ENCODE results near the gene UBASH3B.
"Not testable (repeated sequence)": the region's sequence is repeated elsewhere in the genome, so short reads cannot be mapped to it uniquely, and the experiment has no call there.

The UBASH3B gene

DNA sequence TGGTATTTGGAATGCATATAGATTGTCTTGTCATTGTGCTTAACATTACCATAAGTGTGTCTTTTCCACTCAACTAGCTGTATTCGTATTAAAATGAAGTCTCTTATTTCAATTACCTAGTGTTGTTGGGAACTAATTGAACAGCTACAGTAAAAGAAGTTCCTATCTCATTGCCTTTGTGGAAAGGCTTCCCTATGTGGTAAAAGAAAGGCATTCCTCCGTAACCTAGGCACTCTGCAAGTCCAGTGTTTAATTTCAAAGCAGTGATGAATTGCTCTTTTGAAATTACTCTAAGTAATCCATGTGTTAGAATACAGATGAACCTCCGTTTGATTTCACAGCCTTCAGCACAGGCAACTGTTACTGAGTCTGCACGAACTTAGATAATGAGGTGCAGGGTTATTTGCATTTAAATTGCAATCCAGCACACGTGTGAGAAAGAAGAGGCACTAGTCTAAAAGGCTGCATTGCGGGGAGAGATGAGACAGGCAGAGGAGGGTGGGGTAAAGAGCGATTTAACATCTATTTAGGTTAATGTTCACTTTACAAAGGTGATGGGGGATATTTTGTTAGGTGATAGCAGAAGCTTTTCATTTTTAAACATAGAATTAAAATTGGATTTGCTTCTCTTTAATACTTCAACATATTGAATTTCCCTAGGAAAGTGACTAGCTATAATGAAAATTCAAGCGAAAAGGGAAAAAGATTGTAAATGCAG lies 157.8 kb downstream of the UBASH3B start:
- DNase-seq (ENCODE audit: low spot score) = no peak

DNA sequence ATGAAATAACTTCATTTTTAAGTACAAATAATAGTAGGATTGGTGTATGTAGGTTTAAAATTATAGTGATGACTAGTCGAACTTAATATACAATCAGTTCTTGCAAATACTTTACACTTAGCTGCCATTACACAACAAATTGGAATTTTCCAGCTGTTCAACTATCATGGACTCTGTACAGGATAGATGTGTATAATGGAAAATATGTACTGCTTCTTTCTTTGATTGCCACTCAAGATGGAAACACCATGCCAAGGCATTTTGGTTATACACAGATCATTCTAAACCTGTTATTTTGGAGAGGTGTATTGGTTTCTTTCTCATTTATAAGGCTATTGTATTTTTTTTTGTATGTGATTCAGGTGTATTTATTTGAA lies 158.4 kb downstream of the UBASH3B start:
- no peak for DNase-seq (ENCODE audit: low spot score)

DNA sequence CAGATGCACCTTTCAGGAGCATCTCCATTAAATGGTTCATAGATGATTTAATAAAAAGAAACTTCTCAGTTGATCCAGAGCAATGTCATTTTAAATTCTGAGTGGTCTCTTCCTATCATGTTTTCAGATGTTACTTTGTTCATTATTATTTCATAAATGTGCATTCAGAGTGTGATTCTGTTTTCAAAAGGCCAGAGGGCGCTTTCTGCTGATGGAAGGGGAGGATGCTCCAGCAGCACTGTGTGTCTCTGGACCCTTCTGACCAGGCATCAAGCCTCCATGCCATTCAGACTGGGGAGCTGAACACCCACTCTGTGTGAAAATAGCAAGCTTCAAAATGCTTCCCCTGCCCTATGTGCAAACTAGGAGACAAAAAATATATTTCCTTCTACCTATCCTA lies 158.9 kb downstream of the UBASH3B start:
- DNase-seq (ENCODE audit: low spot score) = no peak

DNA sequence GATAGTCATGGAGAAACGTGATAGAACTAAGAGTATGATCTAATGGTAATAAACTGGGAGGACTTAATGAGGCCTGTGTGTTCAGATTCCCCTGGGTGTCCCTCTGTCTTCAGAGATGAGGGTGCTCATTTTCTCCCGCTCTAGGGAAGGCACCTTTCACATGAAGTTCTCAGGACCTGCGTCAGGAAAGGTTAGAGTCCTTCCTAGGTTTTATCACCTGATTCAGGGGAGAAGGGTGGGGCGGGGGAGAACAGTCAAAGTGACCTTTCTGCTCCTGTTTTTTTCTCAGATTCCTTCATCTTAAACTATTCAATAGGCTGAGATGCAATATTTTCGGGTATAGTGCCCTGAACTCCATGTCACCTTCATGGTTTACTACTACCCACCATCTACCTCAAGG lies 160.4 kb downstream of the UBASH3B start:
- no peak for DNase-seq (ENCODE audit: low spot score)

DNA sequence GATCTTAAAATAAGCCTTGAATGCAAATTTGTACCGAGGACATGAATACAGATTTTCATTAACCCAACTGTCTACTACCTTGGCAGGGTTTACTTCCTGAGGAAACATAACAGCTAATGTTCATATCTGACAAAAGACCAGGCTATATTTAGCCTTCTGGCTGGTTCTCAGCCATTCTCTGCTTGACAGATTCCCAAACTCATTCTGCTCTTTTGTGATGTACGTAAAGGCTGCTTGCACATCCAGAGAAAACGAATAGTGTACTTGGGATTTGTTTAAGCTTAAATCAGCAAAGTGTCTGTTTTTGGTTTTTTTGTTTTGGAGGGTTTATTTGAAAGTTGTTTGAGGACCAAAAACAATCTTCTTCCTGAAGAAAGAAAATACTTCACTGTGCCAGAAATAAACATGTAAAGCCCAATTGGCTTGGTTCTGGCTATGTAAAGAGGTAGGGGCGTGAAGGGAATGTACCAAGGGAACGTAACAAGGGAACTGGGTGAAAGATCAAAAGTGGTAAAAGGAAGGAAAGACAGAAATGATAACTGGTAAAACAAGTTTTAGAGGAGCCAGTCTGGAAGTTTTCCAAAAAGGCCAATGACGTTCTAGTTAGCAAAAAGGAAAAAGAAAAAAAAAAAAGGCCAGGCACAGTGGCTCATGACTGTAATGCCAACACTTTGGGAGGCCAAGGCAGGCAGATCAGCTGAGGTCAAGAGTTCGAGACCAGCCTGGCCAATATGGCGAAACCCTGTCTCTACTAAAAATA lies 161.4 kb downstream of the UBASH3B start:
- DNase-seq (ENCODE audit: low spot score) = no peak

DNA sequence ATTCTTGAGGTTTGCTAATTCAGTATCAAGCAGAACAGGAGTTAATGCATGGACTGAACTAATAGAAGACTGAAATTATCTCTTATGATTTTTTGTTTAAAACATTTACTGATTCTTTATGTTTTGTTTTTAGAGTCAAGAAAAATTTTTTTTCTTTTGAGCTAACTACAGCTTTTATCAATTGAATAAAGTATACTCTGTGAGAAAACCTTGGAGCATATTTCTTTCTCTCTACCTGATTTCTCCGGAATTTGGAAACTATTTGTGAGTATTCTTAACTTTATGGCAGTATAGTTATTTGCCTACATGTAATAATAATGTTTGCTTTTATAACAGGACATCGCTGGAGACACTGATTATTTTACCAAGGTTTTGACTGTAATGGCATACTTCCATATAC lies 164.6 kb downstream of the UBASH3B start:
- no peak for DNase-seq (ENCODE audit: low spot score)

DNA sequence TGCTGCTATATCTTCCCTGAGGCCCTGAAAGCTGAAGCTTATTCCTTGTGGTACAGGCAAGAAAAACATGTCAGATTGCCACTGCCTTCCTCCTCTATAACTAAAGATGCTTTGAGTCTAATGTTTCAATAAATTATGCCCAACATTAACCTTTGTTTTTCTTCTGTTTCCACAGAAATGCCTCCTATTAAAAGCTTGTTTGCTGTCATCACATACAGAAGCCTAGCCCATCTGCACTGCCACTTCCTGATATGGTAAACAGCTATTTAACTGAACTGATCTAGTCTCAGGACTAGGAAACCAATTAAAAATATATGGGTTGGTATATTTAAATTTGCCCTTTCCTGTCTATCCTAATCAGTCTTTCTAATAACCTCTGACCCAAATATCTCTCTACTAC lies 165.6 kb downstream of the UBASH3B start:
- no peak for DNase-seq (ENCODE audit: low spot score)

DNA sequence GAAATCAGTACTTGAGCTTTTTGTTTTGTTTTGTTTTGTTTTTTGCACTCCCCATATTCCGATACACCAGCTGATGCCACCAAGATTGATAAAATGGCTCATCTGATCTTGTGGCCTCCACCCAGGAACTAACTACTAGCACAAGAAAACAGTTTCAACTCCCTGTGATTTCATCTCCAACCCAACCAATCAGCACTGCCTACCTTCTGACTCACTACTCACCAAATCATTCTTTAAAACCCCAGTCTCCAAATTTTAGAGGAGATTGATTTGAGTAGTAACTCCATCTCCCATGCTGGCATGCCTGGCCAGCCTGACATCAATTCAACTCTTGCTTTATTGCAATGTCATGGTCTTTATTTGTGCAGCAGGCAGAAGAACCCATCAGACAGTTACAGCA lies 166.7 kb downstream of the UBASH3B start:
- DNase-seq (ENCODE audit: low spot score) = no peak

DNA sequence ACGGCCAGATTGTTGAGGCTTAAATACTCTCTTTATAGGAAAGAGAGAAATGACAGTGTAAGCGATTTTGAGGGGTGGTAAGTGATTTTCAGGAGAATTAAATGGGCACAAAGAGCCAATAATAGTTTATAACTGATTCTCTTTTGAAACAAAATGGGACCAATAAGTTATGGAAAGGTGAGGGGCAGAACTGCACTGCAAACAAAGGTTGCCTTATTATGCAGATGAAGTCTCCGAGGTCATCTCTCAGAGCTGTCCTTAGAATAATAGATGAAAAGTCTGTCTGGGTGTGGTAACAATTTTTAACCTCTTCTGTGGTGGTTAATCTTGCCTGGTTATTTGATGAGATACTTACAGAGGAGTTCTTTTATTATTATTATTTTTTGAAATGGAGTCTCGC lies 168.0 kb downstream of the UBASH3B start:
- no peak for DNase-seq (ENCODE audit: low spot score)

DNA sequence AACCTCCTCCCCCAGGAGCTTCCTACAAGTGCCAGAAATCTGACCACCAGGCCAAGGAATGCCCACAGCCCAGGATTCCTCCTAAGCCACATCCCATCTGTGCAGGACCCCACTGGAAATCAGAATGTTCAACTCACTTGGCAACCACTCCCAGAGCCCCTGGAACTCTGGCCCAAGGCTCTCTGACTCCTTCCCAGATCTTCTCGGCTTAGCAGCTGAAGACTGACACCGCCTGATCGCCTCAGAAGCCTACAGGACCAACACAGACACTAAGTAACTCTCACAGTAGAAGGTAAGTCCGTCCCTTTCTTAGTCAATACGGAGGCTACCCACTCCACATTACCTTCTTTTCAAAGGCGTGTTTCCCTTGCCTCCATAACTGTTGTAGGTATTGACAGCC lies 173.8 kb downstream of the UBASH3B start:
- DNase-seq (ENCODE audit: low spot score) = not testable (repeated sequence)

DNA sequence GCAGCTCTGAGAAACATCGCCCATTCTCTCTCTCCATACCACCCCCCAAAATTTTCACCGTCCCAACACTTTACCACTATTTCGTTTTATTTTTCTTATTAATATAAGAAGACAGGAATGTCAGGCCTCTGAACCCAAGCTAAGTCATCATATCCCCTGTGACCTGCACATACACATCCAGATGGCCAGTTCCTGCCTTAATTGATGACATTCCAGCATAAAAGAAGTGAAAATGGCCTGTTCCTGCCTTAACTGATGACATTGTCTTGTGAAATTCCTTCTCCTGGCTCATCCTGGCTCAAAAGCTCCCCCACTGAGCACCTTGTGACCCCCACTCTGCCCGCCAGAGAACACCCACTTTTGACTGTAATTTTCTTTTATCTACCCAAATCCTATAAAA lies 176.8 kb downstream of the UBASH3B start:
- not testable (repeated sequence) for DNase-seq (ENCODE audit: low spot score)

DNA sequence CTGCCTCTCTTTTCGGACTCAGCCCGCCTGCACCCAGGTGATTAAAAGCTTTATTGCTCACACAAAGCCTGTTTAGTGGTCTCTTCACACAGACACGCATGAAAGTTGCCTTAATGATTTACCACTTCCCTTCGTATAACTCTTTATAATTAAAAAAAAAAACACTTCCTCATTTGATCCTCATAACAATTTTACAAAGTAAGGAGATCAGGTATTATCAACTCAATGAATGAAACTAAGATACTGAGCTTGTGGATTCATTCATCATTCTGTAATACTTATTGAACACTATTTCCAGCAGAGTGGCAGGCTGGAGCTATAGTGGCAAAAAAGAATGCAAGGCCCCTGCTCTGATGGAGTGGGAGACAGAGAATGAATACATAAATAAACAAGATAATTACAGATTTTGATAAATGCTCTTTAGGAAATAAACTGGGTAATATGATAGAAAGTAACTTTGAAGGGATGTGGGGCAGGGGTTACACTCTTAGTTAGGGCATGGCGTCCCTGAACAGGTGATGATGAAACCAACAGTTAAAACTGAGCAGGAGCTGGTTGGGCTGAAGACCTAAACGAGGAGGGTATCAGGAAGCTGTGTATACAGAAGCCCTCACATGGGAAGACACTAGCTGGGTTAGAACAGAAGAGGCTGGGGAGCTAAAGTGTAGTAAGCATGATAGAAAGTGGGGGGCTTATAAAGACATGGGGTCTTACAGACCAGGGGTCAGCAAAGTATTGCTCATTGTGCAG lies 177.4 kb downstream of the UBASH3B start:
- no peak for DNase-seq (ENCODE audit: low spot score)

DNA sequence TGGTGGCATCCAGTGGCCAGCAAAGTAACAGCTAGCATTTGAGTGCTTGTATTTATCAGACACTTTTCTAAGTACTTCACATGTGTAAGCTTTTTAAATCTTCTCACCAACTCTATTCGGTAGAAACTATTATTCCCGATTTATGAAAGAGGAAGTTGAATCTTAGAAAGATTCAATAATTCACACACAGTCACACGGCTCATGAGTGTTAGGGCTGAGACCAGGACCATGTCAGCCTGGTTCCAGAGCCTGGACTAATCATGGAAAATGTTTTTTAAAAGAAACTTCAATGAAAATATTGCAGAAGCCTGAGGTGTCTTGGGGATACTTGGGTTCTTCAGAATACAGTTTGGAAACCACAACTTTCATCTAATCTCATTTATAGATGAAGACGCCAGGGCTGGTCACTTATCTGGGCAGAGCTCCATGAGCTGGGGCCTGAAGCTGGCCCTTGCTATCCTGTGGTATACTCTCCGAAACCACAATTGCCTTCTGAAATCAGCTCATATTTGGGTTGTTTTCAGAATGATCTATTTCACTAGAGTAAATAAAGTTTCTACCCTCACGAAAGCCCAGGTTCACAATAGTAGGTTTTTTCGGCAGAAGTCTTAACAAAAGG lies 178.4 kb downstream of the UBASH3B start:
- DNase-seq (ENCODE audit: low spot score) = no peak

DNA sequence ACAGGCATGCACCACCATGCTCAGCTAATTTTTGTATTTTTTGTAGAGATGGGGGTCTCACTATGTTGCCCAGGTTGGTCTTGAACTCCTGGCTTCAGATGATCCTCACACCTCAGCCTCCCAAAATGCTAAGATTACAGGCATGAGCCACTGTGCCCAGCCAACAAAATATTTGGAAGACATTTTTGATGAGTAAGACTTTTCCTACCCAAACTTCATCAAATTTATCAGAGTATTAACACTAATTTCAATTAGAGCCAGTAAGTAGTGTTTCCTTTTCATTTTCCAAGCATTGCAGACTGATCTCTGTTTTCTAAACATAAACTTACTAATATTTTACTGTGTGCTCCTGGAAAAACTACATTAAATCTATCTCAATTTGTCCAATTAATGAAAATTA lies 181.4 kb downstream of the UBASH3B start:
- DNase-seq (ENCODE audit: low spot score) = no peak

DNA sequence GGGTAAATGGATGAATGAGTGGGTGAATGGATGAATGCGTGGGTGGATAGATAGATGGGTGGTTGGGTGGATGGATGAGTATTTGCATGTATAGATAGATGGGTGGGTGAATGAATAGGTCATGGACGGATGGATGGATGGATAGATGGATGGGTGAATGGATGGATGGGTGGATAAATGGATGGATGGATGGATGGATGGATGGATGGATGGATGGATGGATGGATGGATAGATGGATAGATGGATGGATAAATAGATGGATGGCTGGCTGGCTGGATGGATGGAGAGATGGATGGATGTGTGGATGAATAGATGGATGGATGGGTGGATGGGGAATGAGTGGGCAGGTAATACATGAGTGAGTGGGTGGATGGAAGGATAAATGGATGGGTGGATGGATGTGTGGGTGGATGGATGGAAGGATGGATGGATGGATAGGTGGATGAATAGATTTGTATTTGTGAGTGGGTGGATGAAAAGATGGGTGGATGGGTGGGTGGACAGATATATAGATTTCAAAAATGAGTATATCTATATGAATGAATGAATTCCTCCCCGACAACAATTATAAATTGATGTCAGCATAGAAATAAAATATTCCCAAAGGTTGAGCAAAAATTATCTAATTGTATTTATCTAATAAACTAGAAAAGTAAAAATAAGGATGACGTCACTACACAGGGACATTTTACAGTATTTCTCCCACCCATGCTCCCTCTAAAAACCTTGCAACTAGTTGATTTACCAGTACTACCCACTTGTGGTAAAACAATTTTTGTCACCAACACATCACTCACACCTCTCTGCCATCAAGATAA lies 182.2 kb downstream of the UBASH3B start:
- DNase-seq (ENCODE audit: low spot score) = no peak

DNA sequence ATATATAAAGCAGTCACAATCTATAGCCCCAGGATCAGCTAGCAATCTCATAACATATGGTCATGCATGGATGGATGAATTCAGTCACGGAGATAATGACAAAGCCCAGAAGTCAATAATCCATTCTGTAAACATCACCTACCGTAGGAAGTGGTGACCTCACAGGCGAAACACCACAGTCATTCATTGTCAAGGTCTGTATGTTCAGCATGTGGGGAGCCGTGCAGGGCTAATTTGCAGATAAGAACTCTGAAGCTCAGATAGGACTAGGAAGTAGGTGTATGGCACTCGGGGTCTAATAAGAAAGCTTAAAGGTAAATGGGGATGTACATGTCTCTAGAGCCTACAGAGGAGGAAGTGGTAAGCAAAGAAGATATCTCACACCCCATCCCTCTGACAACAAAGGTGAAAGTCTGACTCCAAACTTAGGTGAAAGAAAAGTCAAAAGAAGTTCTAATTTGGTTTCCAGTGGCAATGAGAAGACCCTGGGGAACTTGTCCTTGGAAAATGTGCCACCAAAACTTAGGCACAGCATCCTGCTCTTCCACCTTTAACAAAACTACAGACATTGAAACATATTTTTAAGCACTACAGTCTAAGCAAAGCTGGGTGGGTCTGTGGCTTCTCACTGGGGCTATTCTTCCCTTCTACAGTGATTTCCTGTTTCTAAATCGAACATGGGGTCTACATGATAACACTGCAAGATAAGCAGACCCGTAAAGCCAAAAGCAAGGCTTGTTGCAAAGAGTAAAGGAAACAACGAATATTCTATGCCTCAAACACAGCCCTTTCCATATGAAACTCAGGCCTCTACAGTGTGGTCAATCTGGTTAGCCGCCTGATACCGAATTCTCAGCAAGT lies 188.0 kb downstream of the UBASH3B start:
- DNase-seq (ENCODE audit: low spot score) = no peak

DNA sequence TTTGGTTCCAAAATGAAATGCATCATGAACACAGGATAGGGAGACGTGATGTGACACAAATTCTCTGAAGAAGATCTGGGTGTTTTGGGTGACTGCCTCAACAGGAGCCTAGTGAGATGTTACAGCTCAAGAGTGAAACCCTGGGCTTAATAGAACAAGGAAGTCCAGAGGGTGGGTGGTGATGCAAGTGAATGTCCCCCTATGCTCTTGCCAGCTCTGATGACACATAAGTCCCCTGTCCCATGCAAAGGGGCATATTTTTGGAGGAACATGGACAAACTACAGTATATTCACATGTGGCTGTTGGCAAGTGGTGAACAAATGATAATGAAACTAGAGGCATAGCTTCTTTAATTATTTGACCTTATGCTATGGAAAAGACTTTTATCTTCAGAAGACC lies 191.9 kb downstream of the UBASH3B start:
- DNase-seq (ENCODE audit: low spot score) = no peak

DNA sequence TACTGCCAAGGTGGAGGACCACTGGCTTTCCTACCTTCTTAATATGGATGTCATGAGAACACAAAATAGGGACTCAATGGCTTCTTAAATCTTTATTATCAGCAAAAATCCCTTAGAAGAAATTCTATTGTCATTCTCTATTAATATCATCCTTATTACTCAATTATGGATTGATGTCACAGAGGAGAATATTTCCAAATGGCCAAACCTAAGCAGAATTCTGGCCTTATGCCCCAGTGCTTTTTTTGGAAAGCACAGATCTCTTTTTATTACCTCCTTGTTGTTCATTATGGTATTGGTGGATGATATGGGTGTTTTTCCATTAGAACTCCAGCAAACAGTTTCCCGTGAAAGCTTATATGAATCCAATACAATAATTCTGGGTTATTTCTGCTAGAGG lies 192.7 kb downstream of the UBASH3B start:
- DNase-seq (ENCODE audit: low spot score) = no peak

DNA sequence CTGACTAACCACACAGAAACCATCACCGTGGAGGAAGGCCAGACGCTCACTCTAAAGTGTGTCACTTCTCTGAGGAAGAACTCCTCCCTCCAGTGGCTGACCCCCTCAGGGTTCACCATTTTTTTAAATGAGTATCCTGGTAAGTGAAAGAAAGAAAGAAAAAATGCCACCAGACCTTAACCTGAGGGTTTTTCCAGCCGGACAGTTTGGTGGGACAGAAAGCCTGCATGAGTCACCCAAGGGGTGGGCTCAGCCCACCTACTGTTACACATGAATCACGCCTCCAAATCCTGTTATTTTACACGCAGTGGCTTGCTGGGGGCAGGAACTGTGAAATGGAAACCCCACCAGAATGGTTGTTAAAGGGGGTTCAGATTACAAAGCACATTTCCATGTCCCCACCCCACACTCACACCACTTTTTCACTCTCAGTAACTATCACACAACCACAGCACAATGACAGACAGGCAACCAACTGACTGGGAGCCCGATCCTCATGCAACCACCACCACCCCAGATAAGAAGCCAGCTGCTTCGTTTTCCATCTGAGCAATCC lies 194.6 kb downstream of the UBASH3B start:
- peak; percentile 37 for DNase-seq (ENCODE audit: low spot score)

DNA sequence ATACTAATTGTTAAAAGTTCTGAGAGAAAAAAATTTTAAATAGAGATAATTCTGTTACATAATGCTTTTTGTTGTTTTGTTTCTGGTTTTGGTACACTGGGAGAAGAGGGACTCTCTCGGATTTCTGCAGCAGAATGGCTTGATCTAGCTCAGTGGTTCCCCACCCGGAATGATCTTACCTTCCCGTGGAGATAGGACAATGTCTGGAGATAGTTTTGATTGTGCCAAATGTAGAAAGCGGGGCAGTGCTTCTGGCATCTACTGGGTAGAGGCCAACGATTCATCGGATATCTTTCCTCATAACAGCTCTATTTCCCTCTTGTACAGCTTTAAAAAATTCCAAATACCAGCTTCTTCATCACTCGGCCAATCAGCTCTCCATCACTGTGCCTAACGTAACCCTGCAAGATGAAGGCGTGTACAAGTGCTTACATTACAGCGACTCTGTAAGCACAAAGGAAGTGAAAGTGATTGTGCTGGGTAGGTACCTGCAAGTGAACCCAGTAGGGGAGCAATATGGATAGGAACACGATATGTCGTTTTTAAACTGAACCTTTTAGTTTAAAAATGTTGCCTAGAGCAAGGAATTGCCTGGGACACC lies 195.9 kb downstream of the UBASH3B start:
- DNase-seq (ENCODE audit: low spot score) = no peak

Measured in SW480 (cell line).